IPS-NIHi11 (cell line): ENCODE data around the gene POP5.
"Not testable (repeated sequence)": the region's sequence is repeated elsewhere in the genome, so short reads cannot be mapped to it uniquely, and the experiment has no call there.

Experiments used
- DNase-seq: peaks from one replicate; pipeline ENCODE4 v3.0.0; 2012; ENCODE audit warnings: mixed read lengths, low spot score

The POP5 gene

GRCh38 chr12:120536064-120536791 is 45.0 kb downstream of the POP5 start:
- DNase-seq: no peak

- peak; percentile 79 for DNase-seq
These were observed 46.2 kb downstream of the POP5 start for GRCh38 chr12:120534703-120535655.

GRCh38 chr12:120534203-120534702 is 46.9 kb downstream of the POP5 start, which contains the start of gene RNF10:
Gene RNF10, plus strand, starts transcription at chr12:120534356. Its CDS starts 456 bp downstream, at chr12:120534812.
- DNase-seq: peak; percentile 98

DNA sequence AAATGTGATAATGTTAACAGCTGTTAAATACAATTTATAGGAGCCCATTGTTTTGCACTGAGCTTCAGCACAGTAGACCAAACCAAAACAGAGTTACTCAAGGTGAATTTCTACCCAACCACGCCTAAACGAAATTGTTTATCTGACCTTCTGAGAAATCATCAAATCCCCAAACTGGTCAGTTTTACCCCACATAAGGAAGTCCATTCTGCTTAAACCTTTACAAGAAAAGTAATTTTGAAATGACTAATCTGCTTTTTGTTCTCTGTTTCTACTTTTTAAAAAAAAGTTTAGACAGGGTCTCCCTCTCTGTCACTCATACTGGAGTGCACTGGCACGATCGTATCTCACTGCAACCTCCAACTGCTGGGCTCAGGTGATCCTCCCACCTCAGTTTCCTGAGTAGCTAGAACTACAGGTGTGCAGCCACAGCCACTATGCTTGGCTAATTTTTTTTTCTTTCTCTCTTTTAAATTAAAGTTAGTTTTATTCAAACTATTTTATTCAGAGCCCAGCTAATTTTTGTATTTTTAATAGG is 48.4 kb downstream of the POP5 start:
- no peak for DNase-seq

DNA sequence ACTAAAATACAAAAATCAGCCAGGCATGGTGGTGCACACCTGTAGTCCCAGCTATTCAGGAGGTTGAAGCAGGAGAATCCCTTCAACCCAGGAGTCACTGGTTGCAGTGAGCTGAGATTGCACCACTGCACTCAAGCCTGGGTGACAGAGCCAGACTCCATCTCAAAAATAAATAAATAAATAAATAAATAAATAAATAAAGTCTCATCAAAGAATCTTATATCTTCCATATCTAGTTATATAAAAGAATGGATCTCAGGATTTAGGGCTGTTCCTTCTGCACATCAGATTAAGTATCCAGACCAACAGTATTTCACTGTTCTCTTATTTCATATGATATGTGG is 50.8 kb downstream of the POP5 start:
- not testable (repeated sequence) for DNase-seq

DNA sequence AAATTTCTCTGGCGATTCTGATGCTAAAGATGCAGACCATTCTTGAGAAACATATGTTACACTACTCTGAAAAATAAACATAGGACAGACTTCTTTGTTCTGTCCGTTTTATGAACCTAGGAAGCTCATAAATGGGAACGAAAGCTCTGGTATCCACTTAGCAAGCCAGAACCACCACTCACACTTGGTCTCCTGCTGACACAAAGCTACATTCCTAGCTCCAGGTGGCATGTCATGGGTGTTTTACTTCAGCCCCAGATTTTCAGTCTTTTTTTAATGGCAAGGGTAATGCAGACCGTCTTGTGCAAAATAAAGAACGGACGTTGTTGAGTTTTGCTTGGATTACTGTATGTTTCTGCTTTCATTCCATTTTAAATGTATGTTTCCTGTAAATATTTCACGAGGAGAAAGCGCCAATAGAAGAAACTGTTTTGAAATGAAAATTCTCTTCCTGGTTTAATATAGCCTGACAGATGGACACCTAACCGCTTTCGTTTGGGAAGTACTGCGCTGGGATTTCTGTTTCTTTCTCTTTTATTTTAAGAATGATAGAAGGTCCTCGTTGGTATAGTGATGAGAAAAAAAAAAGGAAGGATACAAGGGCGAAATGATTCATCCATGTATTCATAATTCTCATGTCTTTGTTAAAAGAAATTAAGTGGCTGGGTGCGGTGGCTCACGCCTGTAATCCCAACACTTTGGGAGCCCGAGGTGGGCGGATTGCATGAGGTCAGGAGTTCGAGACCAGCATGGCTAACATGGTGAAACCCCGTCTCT is 51.4 kb downstream of the POP5 start:
- DNase-seq: peak; percentile 55

DNA sequence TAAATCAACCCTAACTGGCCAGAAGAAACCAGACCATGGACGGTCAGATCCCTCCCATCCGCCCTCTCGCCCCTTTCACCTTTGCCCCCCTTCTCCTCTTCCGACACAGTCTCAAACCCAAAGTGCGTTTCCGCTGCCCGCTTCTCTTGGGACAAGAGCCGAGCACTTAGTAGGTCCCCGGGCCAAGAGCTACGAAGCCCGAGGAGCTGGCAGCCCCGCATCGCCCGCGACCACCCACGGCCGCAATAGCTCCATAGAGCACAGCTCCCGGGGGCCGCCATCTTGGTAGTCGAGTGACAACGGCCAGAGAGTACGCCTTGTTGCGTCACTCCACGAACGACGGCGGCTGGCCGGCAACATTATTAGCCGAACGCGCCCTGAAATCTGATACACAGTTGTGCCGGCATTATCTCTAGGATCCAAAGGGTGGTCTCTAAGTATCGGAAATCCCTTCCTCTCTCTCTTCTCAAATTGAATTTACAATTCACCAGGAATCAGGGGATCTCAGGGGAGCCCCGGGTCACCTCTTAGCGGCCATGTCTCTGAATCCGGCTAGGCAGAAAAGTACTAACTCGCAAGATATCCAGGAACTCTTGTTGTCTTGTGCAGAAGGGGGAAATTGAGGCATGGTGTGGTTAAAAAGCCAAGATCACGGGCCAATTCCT is 52.2 kb downstream of the POP5 start, which contains the start of gene COQ5:
COQ5 (minus strand) TSS at position 298 of the 665 bp plus-strand sequence; CDS start at position 281, 17 bp downstream.
- peak; percentile 90 for DNase-seq
